T-helper 22 cell (primary cell): ENCODE results near the gene RPS6KB2.

Source experiments
- DNase-seq: peaks from one replicate; pipeline ENCODE4 v3.0.0-alpha.2; 2020; ENCODE audit warnings: low read depth

The RPS6KB2 gene

GRCh38 chr11:67428052-67429001 is at the start of gene RPS6KB2:
TSS of gene RPS6KB2 (plus strand) at chr11:67428494. CDS start at chr11:67428546, 52 bp downstream.
- peak; percentile 97 for DNase-seq

- no peak for DNase-seq
Observed at GRCh38 chr11:67378544-67378943, 49.8 kb upstream of the RPS6KB2 start.

GRCh38 chr11:67379061-67380058 is 48.9 kb upstream of the RPS6KB2 start:
- DNase-seq = no peak

- no peak for DNase-seq
Observed at GRCh38 chr11:67381244-67381972, 46.9 kb upstream of the RPS6KB2 start.

GRCh38 chr11:67382276-67383136 is 45.8 kb upstream of the RPS6KB2 start:
- peak; percentile 64 for DNase-seq

DNA sequence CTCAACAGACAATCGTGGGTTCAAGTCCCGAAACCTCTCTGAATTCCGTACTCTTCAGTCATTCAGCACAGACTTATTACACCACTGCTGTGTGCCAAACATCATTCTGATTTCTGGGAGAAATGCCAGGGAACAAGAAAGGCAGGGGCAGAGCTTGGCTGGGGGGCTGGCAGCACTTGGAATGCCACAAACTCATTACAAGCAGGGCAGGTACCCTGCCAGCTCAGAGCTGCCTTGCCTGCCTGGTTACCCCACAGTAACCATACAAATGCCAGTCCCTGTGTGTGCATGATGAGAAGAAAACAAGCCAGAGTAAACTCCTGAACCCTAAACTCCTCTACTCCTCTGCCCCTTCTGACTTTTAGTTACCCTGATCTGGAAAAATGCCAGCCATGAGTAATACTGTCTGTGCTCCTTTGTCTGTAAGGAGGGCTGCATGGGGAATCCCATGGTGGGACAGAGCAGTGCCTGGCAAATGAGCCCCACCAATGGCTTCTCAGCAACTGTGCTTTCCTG is 43.4 kb upstream of the RPS6KB2 start:
- no peak for DNase-seq

DNA sequence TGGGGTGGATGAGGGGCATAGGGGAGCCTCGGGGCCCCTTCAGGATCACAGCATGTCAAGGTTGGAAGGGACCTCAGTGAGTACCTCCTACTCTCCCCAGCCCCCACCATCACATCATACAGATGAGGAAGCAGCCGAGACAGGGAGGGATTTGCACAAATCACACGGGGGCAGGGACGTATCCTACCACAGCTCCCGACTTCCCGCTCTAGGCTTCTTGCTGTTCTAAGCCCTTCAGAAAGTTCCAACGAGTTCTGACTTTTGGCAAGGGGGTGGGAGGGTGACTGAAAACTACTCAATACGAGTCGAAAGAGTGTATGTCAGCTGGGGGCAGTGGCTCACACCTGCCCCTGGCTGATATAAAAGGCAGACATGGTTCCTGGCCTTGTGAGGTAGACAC is 41.2 kb upstream of the RPS6KB2 start:
- no peak for DNase-seq

DNA sequence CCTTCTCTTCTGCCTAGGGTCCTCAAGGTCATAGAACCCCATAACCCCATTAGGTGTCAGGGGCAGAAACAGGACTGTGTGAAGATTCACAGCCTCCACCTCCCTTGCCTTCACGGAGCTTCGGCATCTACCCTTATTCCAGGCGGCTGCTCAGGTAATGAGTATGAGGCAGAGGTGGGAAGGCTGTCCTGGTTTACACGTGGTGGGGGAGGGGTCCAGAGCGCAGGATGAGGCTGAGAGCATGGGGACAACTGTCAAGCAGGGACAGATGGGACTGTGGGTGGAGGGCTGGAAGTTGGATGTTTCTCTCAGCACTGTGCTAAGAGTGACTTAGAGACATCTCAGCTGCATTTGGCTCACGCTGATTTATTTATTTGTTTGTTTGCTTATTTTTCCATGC is 40.8 kb upstream of the RPS6KB2 start:
- no peak for DNase-seq

DNA sequence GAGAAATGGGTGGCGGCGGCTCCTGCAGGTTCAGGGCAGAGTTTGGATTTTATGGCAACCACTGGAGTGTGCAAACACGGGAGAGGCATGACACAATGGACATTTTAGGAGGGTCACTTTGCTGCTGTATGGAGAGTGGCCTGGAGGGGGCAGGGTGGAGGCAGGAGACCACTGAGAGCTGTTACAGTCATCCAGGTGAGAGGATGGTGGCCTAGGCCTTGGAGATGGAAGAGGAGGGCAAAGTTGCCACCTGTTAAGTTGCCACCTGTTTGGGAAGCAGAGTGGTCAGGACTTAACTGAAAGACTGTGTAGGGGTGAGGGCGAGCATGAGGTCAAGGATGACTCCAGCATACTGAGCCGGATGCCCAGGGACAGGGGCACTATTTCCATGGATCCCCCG is 38.8 kb upstream of the RPS6KB2 start:
- DNase-seq = no peak

- DNase-seq = no peak
Observed at GRCh38 chr11:67390947-67391303, 37.4 kb upstream of the RPS6KB2 start.

DNA sequence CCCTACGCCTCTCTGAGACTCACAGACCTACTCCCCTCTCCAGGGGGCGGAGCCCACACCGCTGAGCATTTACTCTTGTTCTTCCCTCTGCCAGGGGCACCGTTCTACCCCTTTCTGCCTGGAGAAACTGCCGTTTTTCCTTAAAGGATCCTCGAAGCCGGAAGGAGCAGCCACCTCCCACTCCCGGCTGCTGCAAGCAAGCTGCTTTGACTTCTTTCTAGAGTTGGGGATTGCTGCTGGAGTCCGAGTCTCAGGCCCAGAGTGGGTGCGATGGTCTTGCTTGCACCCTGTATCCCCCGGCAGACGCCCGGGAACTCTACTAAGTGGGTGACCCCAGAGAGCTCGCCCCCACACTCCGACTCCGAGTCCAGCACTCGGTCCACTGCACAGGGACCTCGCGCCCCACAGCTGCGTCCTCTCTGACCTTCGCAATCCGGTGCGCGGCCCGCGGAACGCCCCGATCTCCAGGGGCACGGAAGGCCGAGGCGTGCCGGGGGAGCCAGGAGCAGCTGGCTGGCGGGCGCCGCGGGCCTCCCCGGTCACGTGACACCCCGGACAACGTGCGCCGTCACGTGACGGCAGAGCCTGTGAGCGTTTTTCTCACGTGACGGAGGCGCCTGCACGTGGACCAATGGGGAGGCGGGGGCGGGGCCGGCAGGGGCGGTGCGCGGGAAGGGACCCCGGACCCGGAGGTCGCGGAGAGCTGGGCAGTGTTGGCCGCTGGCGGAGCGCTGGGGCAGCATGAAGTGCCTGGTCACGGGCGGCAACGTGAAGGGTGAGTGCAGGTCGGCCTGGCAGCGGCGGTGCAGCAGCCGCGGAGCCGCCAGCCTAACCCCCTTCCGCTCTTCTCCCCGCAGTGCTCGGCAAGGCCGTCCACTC is 36.8 kb upstream of the RPS6KB2 start, which contains the start of gene RAD9A:
Gene RAD9A (plus strand): TSS at position 683 of the 879 bp plus-strand sequence. CDS start 59 bp downstream, at position 742.
- peak; percentile 93 for DNase-seq

- no peak for DNase-seq
Observed at GRCh38 chr11:67392183-67392715, 36.0 kb upstream of the RPS6KB2 start.

DNA sequence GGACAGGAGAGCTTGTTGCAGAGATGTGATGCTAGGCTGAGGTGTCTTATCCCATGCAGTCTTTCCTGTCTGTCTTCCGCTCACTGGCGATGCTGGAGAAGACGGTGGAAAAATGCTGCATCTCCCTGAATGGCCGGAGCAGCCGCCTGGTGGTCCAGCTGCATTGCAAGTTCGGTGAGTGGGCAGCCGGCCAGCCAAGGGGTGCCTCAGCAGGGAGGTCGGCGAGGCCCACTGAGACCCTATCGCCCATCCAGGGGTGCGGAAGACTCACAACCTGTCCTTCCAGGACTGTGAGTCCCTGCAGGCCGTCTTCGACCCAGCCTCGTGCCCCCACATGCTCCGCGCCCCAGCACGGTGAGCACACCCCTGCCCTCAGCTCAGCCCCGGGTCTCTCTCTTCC is 34.9 kb upstream of the RPS6KB2 start:
- no peak for DNase-seq

DNA sequence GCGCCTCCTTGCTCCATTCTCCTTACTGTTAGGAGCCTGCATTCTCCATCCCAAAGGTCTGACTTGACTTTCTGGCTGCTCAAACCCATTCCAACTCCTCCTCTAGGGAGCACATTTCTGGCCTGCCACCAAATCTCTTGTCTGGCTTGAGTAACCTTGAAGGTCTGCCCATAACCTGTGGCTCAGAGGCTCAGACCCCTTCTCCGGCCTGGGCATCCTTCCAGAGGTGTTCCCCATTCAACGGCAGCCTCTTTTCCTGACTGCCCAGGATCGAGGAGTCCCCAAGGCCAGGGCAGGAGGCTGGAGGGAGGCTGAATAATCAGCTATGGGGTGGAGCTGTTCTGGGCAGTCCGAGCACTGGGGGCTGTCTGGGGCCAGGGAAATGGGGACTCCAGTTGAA is 34.3 kb upstream of the RPS6KB2 start:
- DNase-seq = no peak

DNA sequence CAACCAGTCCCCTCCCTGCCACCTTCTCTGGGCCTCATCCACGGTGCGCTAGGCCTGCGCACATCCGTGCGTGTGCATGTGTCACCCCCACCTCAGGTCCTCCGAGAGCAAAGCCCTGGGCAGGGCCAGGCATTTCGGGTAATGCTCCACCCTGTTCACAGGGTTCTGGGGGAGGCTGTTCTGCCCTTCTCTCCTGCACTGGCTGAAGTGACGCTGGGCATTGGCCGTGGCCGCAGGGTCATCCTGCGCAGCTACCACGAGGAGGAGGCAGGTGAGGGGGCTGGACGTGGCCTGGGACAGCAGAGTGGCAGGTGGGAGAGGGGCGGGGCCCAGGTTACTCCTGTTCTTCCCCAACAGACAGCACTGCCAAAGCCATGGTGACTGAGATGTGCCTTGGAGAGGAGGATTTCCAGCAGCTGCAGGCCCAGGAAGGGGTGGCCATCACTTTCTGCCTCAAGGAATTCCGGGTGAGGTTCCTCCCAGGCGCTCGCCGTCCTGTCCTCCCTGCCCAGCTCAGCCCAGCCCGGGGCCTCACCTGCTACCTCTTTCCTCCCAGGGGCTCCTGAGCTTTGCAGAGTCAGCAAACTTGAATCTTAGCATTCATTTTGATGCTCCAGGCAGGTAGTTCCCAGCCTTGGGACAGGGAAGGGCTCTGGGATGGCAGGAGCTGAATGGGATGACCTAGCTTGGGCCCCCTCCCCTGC is 32.6 kb upstream of the RPS6KB2 start:
- DNase-seq = no peak

- no peak for DNase-seq
Observed at GRCh38 chr11:67396259-67396581, 32.1 kb upstream of the RPS6KB2 start.

DNA sequence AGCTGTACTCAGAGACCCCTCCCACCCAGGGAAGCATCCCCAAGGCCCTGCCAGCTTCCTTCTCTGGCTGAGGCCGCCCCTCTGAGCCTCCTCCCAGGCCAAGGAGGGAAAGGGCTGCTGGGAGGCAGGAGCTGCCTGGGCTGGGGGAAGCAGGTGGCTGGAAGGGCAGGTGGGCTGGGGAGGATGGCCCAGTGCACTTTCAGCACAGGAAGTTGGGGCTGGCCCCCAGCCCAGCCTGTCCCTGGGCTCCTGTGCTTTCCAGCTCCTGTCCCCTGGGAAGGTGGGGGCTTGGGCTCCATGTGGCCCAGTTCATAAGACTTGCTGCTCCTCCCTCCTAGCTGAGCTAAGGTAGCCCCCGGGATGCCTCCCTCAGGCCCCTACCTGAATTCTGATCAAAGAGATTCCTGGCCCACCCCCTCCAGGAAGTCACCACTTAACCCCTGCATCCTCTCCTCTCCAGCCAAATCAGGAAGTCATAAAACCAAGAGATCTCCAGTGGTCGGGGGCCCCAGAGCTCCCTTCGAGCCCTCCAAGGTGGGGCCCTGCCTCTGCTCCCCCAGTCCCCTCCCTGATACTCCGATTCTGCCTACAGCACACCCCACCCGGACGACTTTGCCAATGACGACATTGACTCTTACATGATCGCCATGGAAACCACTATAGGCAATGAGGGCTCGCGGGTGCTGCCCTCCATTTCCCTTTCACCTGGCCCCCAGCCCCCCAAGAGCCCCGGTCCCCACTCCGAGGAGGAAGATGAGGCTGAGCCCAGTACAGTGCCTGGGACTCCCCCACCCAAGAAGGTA is 31.5 kb upstream of the RPS6KB2 start:
- DNase-seq = no peak

GRCh38 chr11:67397536-67397935 is 30.8 kb upstream of the RPS6KB2 start:
- no peak for DNase-seq
